ENCODE results near the gene HOXA3. TPM values are rescaled to one million over a fixed set of nuclear protein-coding genes. Genes with fewer than 3 reads are reported as not detected.

Gene HOXA3
- total and polyA plus RNA-seq, 2 of the 8 experiments (the other 6 are each of a cell fraction or from before 2014, with no cell fraction given): not detected

DNA sequence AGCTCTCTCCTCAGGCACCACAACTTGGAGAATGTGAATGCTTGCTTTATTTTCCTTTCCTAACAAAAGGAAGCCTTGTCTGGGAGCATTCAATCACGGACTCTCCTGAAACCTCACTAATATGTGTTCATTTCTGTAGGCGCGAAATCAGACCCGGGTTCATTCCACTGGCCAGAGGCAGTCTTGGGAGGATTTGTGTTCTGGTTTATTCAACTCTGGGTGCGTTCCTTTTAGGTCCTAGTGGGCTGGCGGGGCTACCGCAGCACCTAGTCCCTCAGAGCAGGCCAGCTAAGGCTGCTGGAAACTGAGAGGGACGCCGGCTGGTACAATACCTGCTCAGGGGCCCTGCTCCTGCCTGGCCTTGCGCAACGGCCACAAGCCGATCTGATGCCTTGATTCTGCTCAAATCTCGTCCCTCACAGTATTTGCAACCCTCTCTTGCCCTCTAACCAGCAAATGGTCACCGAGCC is 29.3 kb downstream of the HOXA3 start:
- FAIRE-seq: no peak
- CTCF ChIA-PET (ENCODE audit: partially characterized antibody): interaction anchor here (0.9 to 1.4 kb wide), 3 partner anchors 20 to 29 kb away, joined by 3 to 4 read pairs (median 3); partner anchors contain the start of gene HOXA5
- no peak overlapping the region for H3K4me3 ChIP-seq (ENCODE audit: extremely low read depth in 1 of 4, insufficient read depth in 2 of 4, low read depth in 3 of 4, low read length in 4 of 4)
- peak; percentile 61; the same call in 1 of the 2 replicates for TF ChIP-seq SUZ12 (IDR thresholded peaks at IDR 0.05; ENCODE audit: low read length)
- no peak for TF ChIP-seq RBBP5 (IDR thresholded peaks at IDR 0.05; ENCODE audit: borderline replicate concordance, low read depth, low read length)

More for the DNA sequence above, 29.3 kb downstream of the HOXA3 start:
- 0 out of 7 replicates have a peak, but pooled peaks cover 0 to 2% (median 0%) of the 10 kb centered on the region in 4 experiments for H3K4me1 ChIP-seq (replicated peaks in 1 of 4; ENCODE audit: control insufficient read depth in 3 of 4, insufficient read depth in 4 of 4, low read length in 3 of 4)
- no peak overlapping the region; the same call in 1 of the 2 replicates for H2BK15ac ChIP-seq (ENCODE audit: low read length)
- no peaks in the 10 kb centered on the region for H3K9me3 ChIP-seq (ENCODE audit: insufficient read depth in 2 of 2, low read depth in 1 of 2, low read length in 1 of 2)
- peaks cover 26 to 27% of the 10 kb centered on the region in 2 experiments for H4K20me1 ChIP-seq (replicated peaks in 1 of 2; ENCODE audit: control insufficient read depth in 1 of 2, insufficient read depth in 2 of 2, low read length in 2 of 2)
- POLR2A ChIA-PET (ENCODE audit: partially characterized antibody): no interaction called here
- H3K36me3 ChIP-seq (ENCODE audit: control insufficient read depth in 2 of 4, insufficient read depth in 4 of 4, low read length in 3 of 4): no peaks in the 10 kb centered on the region
- H4K5ac ChIP-seq (ENCODE audit: insufficient read length, low read depth, low read length): no peak overlapping the region
- no peak overlapping the region for H2BK5ac ChIP-seq (ENCODE audit: low read depth, low read length)
- peak in 1 of 2 experiments; percentile 60 for DNase-seq (ENCODE audit: low read depth in 1 of 2, low spot score in 2 of 2)
- H3K79me2 ChIP-seq (ENCODE audit: control insufficient read depth in 1 of 2, insufficient read depth in 2 of 2, low read length in 2 of 2): no peaks in the 10 kb centered on the region
- H3K23ac ChIP-seq (ENCODE audit: insufficient read length): no peak overlapping the region
- 0 out of 2 replicates have a peak overlapping the region, but pooled peaks have one; percentile 21 for H2BK12ac ChIP-seq (ENCODE audit: low read depth, low read length)
- H4K8ac ChIP-seq (ENCODE audit: extremely low read depth, insufficient read depth, low read length): no peak overlapping the region
- no peak overlapping the region for H3K56ac ChIP-seq (replicated peaks; ENCODE audit: insufficient read length, low read depth, low read length)
- H2AK5ac ChIP-seq (ENCODE audit: low read depth, low read length): 0 out of 2 replicates have a peak overlapping the region, but pooled peaks have one; percentile 25
- no peak overlapping the region for H2BK20ac ChIP-seq (ENCODE audit: low read length)
- H3K27me3 ChIP-seq (replicated peaks in 1 of 4; ENCODE audit: control insufficient read depth in 3 of 4, extremely low read depth in 1 of 4, insufficient read depth in 3 of 4, low read length in 3 of 4): peaks cover 100% of the 10 kb centered on the region in 4 experiments
- H3K4ac ChIP-seq (replicated peaks; ENCODE audit: insufficient read length, low read depth, low read length): no peak overlapping the region
- no peak overlapping the region for H3K27ac ChIP-seq (ENCODE audit: low read depth, low read length)
- no peak overlapping the region; a peak in 1 of 4 replicates for H3K4me2 ChIP-seq (ENCODE audit: insufficient read depth in 1 of 2, low read depth in 2 of 2, low read length in 2 of 2)
- no peak overlapping the region for H3K9ac ChIP-seq (replicated peaks in 1 of 4; ENCODE audit: extremely low read depth in 1 of 4, low read depth in 3 of 4, low read length in 3 of 4)
- H2BK120ac ChIP-seq (replicated peaks; ENCODE audit: low read depth, low read length): no peak overlapping the region
- no peak overlapping the region for H3K18ac ChIP-seq (ENCODE audit: extremely low read depth, low read length)
- 14% methylated on average over 14 of the region's 14 CpGs; no CpG with 5 or more reads in 1 of the 2 experiments for WGBS, 2 experiments (ENCODE audit: extremely low coverage in 1 of 2, insufficient coverage in 1 of 2, insufficient read length in 1 of 2, insufficient replicate concordance in 2 of 2, low coverage in 1 of 2, low lambda C conversion rate in 2 of 2, missing lambda C conversion rate in 1 of 2)
- no peak overlapping the region for H3K14ac ChIP-seq (ENCODE audit: insufficient read length)
- H3K79me1 ChIP-seq (ENCODE audit: low read depth, low read length): no peaks in the 10 kb centered on the region
- no peaks in the 10 kb centered on the region; the same call in 1 of the 2 replicates for H3K23me2 ChIP-seq (ENCODE audit: low read depth, low read length)
- no peak overlapping the region for H4K91ac ChIP-seq (replicated peaks; ENCODE audit: insufficient read length, low read length)
- H2AFZ ChIP-seq (ENCODE audit: low read length): no peak overlapping the region
